ENCODE data around the gene GIMAP8. TPM values are rescaled to one million over a fixed set of nuclear protein-coding genes. Genes with fewer than 3 reads are reported as not detected.
"Not testable (repeated sequence)": the region's sequence is repeated elsewhere in the genome, so short reads cannot be mapped to it uniquely, and the experiment has no call there.

The GIMAP8 gene
- total RNA-seq, 6 experiments from 2014 or later: 2.7 to 10.0 (median 6.2) TPM

DNA sequence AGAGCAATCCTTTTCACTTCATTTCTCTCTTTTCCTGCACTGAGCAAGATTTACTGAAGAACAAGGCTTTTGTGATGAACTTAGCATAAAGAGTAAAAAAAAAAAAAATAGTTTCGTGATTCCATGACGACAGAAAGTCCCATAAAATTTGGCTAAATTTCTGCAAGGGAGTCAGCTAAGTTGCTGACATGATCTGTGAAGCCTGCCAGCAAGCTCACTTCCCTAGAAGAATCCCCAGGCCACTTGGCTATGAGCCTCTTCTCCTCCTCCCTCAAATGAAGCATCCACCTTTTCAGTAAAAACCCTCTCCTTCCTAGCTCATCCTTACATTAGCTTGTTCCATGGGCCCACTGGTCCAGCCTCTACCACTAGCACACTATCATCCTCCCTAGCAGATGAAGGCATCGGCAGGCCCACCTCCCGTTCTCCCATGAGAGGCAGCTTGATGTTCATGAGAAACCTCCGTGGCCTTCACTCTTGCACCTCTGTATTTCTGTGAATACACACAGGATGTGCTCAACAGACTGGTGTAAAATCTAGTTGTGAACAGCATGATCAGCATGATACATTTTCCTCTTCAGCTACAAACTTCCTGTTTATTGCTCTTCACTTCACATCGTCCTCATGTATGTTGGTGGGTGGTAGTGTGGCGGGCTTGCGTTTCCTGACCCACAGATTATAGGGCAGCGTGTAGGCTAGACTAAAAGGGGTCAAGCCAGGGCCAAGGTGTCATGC, 30.9 kb downstream of the GIMAP8 start:
- Histone ChIP-seq H3K4me1 (no peaks in the 10 kb centered on the region), H3K36me3 (no peaks in the 10 kb centered on the region), H3K27me3 (no peaks in the 10 kb centered on the region), H3K27ac (peak overlapping the region in 2 of 3 donors; percentile 5 to 56), H3K4me3 (no peak overlapping the region), H3K9me3 (no peaks in the 10 kb centered on the region)
- DNase-seq: no peak
- intact Hi-C loops (cut with DNase I): no loop called here
- ATAC-seq: peak; percentile 48 to 67 (median 58)
- TF ChIP-seq POLR2A (IDR thresholded peaks at IDR 0.05): no peak
- TF ChIP-seq, protein P1, sequence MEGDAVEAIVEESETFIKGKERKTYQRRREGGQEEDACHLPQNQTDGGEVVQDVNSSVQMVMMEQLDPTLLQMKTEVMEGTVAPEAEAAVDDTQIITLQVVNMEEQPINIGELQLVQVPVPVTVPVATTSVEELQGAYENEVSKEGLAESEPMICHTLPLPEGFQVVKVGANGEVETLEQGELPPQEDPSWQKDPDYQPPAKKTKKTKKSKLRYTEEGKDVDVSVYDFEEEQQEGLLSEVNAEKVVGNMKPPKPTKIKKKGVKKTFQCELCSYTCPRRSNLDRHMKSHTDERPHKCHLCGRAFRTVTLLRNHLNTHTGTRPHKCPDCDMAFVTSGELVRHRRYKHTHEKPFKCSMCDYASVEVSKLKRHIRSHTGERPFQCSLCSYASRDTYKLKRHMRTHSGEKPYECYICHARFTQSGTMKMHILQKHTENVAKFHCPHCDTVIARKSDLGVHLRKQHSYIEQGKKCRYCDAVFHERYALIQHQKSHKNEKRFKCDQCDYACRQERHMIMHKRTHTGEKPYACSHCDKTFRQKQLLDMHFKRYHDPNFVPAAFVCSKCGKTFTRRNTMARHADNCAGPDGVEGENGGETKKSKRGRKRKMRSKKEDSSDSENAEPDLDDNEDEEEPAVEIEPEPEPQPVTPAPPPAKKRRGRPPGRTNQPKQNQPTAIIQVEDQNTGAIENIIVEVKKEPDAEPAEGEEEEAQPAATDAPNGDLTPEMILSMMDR (IDR thresholded peaks at IDR 0.05): no peak
- WGBS (ENCODE audit: insufficient coverage, low coverage, low lambda C conversion rate, missing lambda C conversion rate): 44% methylated on average over 9 of the region's 9 CpGs

DNA sequence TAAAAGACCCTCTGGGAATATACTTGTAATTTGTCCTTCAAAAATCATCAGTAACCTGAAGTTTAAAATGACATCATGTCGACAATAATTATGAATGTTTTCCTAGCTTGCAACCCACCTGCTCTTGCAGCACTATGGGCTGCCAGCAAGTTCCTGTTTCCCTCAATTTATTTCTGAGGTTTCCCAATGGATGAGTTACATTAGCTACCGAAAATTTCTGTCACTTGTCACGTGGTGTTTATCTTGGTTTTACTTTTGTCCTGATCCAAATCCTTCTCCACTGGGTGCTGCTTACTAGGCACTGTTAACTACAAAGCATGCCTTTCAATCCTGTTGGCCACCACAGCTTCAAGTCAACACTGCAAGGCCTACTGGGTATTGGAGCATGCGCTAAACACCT, 31.5 kb downstream of the GIMAP8 start:
- no peak for DNase-seq
- Histone ChIP-seq H3K36me3 (no peaks in the 10 kb centered on the region), H3K9me3 (no peaks in the 10 kb centered on the region), H3K4me1 (no peaks in the 10 kb centered on the region), H3K27me3 (no peaks in the 10 kb centered on the region), H3K4me3 (no peak overlapping the region), H3K27ac (peak overlapping the region in 2 of 3 donors; percentile 5 to 56)
- ATAC-seq: no peak
- WGBS (ENCODE audit: insufficient coverage, low coverage, low lambda C conversion rate, missing lambda C conversion rate): 39% methylated on average over 4 of the region's 4 CpGs
- TF ChIP-seq, protein P1 (IDR thresholded peaks at IDR 0.05): no peak
- no peak for TF ChIP-seq POLR2A (IDR thresholded peaks at IDR 0.05)
- intact Hi-C loops (cut with DNase I): no loop called here

DNA sequence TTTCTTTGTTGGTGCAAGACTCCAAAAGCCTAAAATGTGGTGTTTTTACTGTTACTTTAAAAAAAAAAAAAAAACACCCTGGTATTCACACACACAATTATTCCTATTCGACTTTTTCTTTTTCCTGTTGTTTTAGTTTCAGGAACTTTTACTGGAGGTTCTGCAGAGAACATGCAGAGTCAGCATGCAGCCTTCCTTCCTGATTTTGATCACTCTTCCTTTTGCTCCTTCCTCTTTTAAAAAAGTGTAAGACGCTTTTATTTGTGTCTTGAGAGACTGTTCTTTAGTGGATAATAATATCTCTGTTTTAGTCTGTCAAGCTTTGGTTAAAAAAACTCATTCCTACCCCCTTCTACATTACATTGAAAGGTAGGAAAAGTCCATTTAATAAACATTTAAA, 33.1 kb downstream of the GIMAP8 start:
- H3K4me3 ChIP-seq; DNase-seq; H3K4me1 ChIP-seq; H3K36me3 ChIP-seq; intact Hi-C loops (cut with DNase I); H3K9me3 ChIP-seq; H3K27me3 ChIP-seq: not testable (repeated sequence)
- WGBS (ENCODE audit: insufficient coverage, low coverage, low lambda C conversion rate, missing lambda C conversion rate): 2% methylated on average over 2 of the region's 2 CpGs
- ATAC-seq: peak; percentile 41 to 63 (median 51)
- peak overlapping the region in 2 of 3 donors; percentile 6 to 43 for H3K27ac ChIP-seq

DNA sequence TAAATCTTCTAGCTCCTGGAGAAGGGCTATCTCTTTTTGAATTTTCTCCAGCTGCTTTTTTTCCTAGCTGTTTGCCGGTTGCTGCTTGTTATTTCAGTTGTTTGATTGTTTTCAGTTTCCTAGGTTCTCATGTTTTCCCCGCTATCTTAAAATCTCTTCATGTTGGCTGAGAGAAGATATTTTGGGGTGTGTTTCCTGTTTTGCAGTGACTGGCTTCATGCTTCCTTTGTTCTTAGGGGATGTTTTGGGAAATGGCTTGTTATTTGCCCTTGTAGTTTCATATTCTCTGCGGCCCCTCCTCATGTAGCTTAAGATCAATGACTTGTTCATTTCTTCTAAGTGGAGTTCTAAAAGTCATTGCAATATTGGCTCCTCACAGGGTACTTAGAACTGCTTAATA, 33.6 kb downstream of the GIMAP8 start:
- H3K4me3 ChIP-seq; H3K27me3 ChIP-seq; intact Hi-C loops (cut with DNase I); H3K36me3 ChIP-seq; H3K4me1 ChIP-seq; DNase-seq; H3K9me3 ChIP-seq: not testable (repeated sequence)
- ATAC-seq: peak; percentile 41 to 56 (median 44)
- WGBS (ENCODE audit: insufficient coverage, low coverage, low lambda C conversion rate, missing lambda C conversion rate): 14% methylated on average over 3 of the region's 3 CpGs
- H3K27ac ChIP-seq: peak overlapping the region in 2 of 3 donors; percentile 6 to 18

DNA sequence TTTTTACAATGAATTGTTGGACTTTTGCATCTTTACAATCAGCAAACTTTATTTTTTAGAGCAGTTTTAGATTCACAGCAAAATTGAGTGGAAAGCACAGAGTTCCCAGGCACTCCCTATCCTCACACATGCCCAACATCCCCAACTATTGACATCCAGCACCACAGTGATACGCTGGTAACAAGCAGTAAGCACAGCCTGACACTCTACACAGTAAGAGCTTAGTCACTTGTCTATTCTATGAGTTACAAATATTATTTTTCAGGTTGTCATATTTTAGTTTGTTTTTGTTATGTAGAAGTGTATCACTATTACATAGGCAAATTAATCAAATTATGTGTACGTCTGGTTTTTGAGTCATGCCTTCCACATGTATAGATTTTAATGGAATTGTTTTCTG, 37.2 kb downstream of the GIMAP8 start:
- intact Hi-C loops (cut with DNase I): no loop called here
- Histone ChIP-seq H3K4me1 (no peaks in the 10 kb centered on the region), H3K36me3 (no peaks in the 10 kb centered on the region), H3K4me3 (no peak overlapping the region), H3K27me3 (no peaks in the 10 kb centered on the region), H3K9me3 (no peaks in the 10 kb centered on the region), H3K27ac (no peak overlapping the region)
- ATAC-seq (no peak), DNase-seq (no peak)
- 70% methylated on average over 2 of the region's 2 CpGs for WGBS (ENCODE audit: insufficient coverage, low coverage, low lambda C conversion rate, missing lambda C conversion rate)
- TF ChIP-seq, protein P1 (IDR thresholded peaks at IDR 0.05): no peak
- no peak for TF ChIP-seq POLR2A (IDR thresholded peaks at IDR 0.05)
